Measurements from ENCODE around the gene ADAMTSL1.

ADAMTSL1 gene

DNA sequence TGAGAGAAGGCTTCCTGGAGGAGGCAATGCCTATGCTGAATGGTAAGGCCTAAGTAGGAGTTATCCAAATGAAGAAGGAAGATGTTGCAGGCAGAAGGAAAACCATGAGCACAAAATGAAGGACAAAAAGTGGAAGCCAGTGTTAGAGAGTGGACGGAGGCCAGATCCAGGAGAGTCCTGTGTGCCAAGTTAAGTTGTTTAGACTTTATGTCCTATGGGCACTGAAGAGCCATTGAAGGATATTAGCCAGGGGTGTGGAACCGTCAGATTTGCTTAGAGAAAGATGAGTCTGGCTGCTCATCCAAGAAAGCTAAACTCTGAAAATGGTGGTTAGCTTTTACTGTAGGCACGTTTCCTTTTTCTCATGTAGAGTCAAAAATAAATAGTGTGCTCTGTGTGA is 254.7 kb downstream of the ADAMTSL1 start:
- H3K9me3 ChIP-seq (replicated peaks; ENCODE audit: low read length), result no peaks in the 10 kb centered on the region
- H3K4me1 ChIP-seq (ENCODE audit: control insufficient read depth, insufficient read depth, low read length), result peaks cover under 1% of the 10 kb centered on the region
- H3K4me2 ChIP-seq (ENCODE audit: low read length), result no peak overlapping the region
- no peak overlapping the region for H3K9ac ChIP-seq (ENCODE audit: low read depth, low read length)
- no peak overlapping the region for H3K4me3 ChIP-seq (ENCODE audit: low read length)
- H3K27me3 ChIP-seq (ENCODE audit: control insufficient read depth, insufficient read depth, low read length), result no peaks in the 10 kb centered on the region
- H3K36me3 ChIP-seq (ENCODE audit: insufficient read depth, low read length), result peaks cover 37% of the 10 kb centered on the region

DNA sequence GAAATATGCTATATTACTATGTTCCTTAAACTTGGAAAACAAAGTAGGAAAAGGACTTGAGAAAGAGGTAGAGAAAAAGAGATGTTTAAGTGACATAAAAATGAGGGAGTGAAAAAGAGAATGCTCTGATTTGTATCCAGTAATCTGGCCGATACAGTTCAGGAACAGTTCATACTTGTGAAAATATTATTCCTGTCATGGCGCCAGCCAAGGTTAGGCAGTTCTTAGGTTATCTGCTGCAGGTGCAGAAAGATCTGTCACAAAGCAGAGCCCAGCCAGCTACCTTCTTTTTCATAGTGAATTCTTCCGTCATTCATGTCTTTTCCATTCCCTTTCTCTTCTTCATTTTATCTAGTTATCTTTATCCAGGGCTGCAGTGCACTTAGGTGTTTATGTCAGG is 256.3 kb downstream of the ADAMTSL1 start:
- Histone ChIP-seq H3K4me2 (ENCODE audit: low read length) (no peak overlapping the region), H3K27me3 (ENCODE audit: control insufficient read depth, insufficient read depth, low read length) (no peaks in the 10 kb centered on the region), H3K36me3 (ENCODE audit: insufficient read depth, low read length) (peaks cover 40% of the 10 kb centered on the region), H3K9me3 (replicated peaks; ENCODE audit: low read length) (no peaks in the 10 kb centered on the region), H3K4me1 (ENCODE audit: control insufficient read depth, insufficient read depth, low read length) (no peaks in the 10 kb centered on the region), H3K4me3 (ENCODE audit: low read length) (no peak overlapping the region), H3K9ac (ENCODE audit: low read depth, low read length) (no peak overlapping the region)

DNA sequence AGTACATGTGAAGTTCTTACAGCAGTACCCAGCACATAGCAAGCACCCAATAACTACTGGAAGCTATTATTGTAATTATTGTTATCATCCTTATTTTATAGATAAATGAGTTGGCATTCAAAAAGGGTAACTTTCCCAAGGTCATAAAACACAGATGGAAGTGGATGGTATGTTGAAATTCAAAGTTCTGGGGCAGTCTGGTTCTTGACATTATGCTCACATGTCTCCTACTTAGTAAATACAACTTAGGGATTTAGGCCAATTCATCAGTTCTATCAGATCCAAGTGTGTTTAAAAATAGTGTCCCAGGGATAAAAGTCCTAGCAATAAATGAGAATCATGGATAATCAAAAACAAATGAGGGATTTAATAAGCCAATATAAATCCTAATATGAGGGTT is 265.2 kb downstream of the ADAMTSL1 start:
- Histone ChIP-seq H3K27me3 (ENCODE audit: control insufficient read depth, insufficient read depth, low read length) (no peaks in the 10 kb centered on the region), H3K4me1 (ENCODE audit: control insufficient read depth, insufficient read depth, low read length) (no peaks in the 10 kb centered on the region), H3K4me2 (ENCODE audit: low read length) (no peak overlapping the region), H3K9ac (ENCODE audit: low read depth, low read length) (no peak overlapping the region), H3K36me3 (ENCODE audit: insufficient read depth, low read length) (peaks cover 35% of the 10 kb centered on the region), H3K4me3 (ENCODE audit: low read length) (no peak overlapping the region), H3K9me3 (replicated peaks; ENCODE audit: low read length) (no peaks in the 10 kb centered on the region)

DNA sequence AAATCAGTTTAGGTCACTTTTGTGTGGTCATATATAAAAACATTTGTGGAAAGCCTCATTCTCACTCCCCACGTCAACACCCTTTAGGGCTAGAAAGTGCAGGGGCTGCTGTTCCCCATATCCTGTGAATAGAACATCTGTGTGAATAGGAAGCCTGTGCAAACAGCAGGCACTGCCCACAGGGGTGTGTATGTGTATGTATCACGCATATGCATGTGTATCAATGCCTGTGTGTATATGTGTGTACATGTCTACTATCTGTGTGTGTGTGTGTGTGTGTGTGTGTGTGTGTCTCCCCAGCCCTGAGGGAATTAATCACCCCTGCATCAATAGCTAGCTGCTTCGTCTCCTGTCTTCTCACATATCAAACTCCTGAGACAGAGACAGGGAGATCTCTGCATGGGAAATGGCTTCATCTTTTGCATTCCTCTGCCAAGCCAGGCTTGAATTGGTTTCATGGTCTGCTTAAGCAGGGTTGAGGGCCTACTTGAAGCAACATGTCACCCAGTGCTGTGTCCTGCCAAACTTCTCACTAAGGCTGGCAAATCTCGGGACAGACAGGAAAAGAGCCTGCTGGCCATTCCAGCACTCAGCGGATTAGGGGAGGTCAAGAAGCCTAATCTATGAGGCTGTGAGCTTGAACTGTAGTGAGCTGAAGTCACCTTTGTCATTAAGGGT is 265.8 kb downstream of the ADAMTSL1 start:
- H3K4me1 ChIP-seq (ENCODE audit: control insufficient read depth, insufficient read depth, low read length), result no peaks in the 10 kb centered on the region

DNA sequence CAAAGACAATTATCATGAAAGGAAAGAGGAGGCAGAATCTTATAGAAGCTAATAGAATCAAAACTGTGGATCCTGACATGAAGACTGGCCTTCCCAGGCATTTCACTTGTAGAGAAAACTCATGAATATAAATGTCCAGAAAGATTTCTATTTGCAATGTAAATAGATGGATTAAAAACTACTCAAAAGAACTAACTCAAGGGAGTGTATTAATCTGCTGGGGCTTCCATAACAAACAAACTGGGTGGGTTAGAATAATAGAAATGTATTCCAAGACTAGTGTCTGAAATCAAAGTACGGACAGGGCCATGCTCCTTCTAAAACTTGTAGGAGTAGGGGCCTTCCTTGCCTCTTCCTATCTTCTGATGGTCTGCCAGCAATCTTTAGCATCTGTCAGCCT is 267.4 kb downstream of the ADAMTSL1 start:
- Histone ChIP-seq H3K4me3 (ENCODE audit: low read length) (no peak overlapping the region), H3K27me3 (ENCODE audit: control insufficient read depth, insufficient read depth, low read length) (no peaks in the 10 kb centered on the region), H3K4me1 (ENCODE audit: control insufficient read depth, insufficient read depth, low read length) (no peaks in the 10 kb centered on the region), H3K36me3 (ENCODE audit: insufficient read depth, low read length) (peaks cover 28% of the 10 kb centered on the region), H3K9me3 (replicated peaks; ENCODE audit: low read length) (no peaks in the 10 kb centered on the region), H3K4me2 (ENCODE audit: low read length) (no peak overlapping the region), H3K9ac (ENCODE audit: low read depth, low read length) (no peak overlapping the region)

More for the DNA sequence above, 265.8 kb downstream of the ADAMTSL1 start:
- no peak overlapping the region for H3K9ac ChIP-seq (ENCODE audit: low read depth, low read length)
- H3K27me3 ChIP-seq (ENCODE audit: control insufficient read depth, insufficient read depth, low read length), result no peaks in the 10 kb centered on the region
- no peak overlapping the region for H3K4me2 ChIP-seq (ENCODE audit: low read length)
- no peaks in the 10 kb centered on the region for H3K9me3 ChIP-seq (replicated peaks; ENCODE audit: low read length)
- no peak overlapping the region for H3K4me3 ChIP-seq (ENCODE audit: low read length)
- H3K36me3 ChIP-seq (ENCODE audit: insufficient read depth, low read length), result peaks cover 35% of the 10 kb centered on the region

DNA sequence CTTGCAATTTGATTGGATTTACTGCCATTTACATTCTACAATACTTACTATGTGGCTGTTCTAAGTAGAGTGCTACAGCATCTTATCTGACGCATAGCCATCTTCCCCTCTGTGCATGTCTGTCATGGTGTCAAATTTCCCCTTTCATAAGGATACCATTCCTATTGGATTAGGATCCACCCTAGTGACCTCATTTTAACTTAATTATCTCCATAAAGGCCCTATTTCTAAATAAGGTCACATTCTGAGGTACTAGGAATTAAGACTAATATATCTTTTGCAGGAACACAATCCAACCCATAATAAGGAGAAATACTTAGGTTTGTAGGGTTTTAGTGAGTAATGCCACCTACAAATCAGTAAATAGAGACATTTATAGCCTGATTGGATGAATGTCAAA is 268.0 kb downstream of the ADAMTSL1 start:
- H3K9me3 ChIP-seq (replicated peaks; ENCODE audit: low read length), result no peaks in the 10 kb centered on the region
- no peak overlapping the region for H3K4me2 ChIP-seq (ENCODE audit: low read length)
- H3K27me3 ChIP-seq (ENCODE audit: control insufficient read depth, insufficient read depth, low read length), result no peaks in the 10 kb centered on the region
- H3K9ac ChIP-seq (ENCODE audit: low read depth, low read length), result no peak overlapping the region
- H3K4me3 ChIP-seq (ENCODE audit: low read length), result no peak overlapping the region
- peaks cover 26% of the 10 kb centered on the region for H3K36me3 ChIP-seq (ENCODE audit: insufficient read depth, low read length)
- H3K4me1 ChIP-seq (ENCODE audit: control insufficient read depth, insufficient read depth, low read length), result no peaks in the 10 kb centered on the region

DNA sequence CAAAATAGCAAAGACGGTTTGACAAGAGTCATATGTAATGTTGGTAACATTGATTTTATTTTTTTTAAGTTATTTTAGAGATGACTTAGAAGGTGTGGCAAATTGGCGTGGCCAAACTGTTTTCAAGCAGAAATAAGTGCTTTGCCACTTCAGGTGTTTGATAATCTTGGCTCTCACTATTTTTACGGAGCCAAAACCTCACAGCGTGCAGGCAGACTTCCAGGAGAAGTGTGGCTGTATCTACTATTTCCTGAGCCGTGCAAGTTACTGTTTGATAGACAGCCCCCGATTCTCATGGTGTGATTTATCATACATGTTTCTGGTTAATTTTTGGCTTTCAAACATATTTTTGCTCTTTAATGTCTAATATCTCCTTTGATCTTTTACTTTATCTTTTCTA is 269.5 kb downstream of the ADAMTSL1 start:
- H3K9ac ChIP-seq (ENCODE audit: low read depth, low read length), result no peak overlapping the region
- H3K4me1 ChIP-seq (ENCODE audit: control insufficient read depth, insufficient read depth, low read length), result no peaks in the 10 kb centered on the region
- peaks cover 26% of the 10 kb centered on the region for H3K36me3 ChIP-seq (ENCODE audit: insufficient read depth, low read length)
- no peak overlapping the region for H3K4me3 ChIP-seq (ENCODE audit: low read length)
- H3K27me3 ChIP-seq (ENCODE audit: control insufficient read depth, insufficient read depth, low read length), result no peaks in the 10 kb centered on the region
- H3K9me3 ChIP-seq (replicated peaks; ENCODE audit: low read length), result no peaks in the 10 kb centered on the region
- no peak overlapping the region for H3K4me2 ChIP-seq (ENCODE audit: low read length)

DNA sequence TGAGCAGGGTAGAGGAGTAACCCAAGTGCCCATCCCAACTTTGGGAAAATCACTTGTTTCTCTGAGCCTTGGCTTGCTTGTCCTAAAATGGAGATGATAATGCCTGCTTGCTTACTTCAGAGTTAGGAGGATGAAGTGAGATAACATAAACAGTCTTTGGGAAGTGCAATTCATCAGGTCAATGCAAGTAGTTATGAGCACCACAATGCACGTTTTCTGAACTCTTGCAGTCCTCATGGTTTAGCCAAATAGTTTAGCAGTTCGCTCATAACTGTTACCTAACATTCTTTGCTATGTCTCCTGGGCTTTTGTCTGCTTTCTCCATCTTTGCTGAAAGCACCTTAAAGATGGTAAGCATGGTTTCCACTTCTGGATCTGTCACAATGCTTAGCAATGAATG is 270.0 kb downstream of the ADAMTSL1 start:
- no peak overlapping the region for H3K4me2 ChIP-seq (ENCODE audit: low read length)
- no peaks in the 10 kb centered on the region for H3K27me3 ChIP-seq (ENCODE audit: control insufficient read depth, insufficient read depth, low read length)
- no peaks in the 10 kb centered on the region for H3K4me1 ChIP-seq (ENCODE audit: control insufficient read depth, insufficient read depth, low read length)
- H3K9me3 ChIP-seq (replicated peaks; ENCODE audit: low read length), result no peaks in the 10 kb centered on the region
- H3K36me3 ChIP-seq (ENCODE audit: insufficient read depth, low read length), result peaks cover 30% of the 10 kb centered on the region
- no peak overlapping the region for H3K4me3 ChIP-seq (ENCODE audit: low read length)
- no peak overlapping the region for H3K9ac ChIP-seq (ENCODE audit: low read depth, low read length)

DNA sequence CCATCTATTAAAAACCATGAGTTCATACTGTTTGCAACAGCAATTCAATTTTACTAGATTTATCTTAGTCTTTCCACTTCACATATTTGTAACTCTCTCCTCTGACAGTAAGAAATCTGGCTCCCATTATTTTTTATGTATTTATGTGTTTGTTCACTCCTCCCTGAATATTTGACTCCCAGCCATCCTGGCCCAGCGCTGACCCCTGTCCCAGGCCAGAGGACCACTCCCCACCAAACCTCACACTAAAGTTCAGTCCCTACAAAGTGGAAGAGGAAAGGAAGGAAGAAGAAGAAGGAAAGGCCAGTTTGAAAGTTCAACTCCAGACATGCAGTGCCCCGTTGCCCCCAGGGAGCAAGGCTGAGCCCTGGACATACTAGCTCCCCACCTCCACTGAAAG is 271.8 kb downstream of the ADAMTSL1 start:
- H3K4me2 ChIP-seq (ENCODE audit: low read length), result no peak overlapping the region
- peaks cover 31% of the 10 kb centered on the region for H3K36me3 ChIP-seq (ENCODE audit: insufficient read depth, low read length)
- H3K9me3 ChIP-seq (replicated peaks; ENCODE audit: low read length), result no peaks in the 10 kb centered on the region
- no peak overlapping the region for H3K9ac ChIP-seq (ENCODE audit: low read depth, low read length)
- H3K4me1 ChIP-seq (ENCODE audit: control insufficient read depth, insufficient read depth, low read length), result no peaks in the 10 kb centered on the region
- no peak overlapping the region for H3K4me3 ChIP-seq (ENCODE audit: low read length)
- no peaks in the 10 kb centered on the region for H3K27me3 ChIP-seq (ENCODE audit: control insufficient read depth, insufficient read depth, low read length)

DNA sequence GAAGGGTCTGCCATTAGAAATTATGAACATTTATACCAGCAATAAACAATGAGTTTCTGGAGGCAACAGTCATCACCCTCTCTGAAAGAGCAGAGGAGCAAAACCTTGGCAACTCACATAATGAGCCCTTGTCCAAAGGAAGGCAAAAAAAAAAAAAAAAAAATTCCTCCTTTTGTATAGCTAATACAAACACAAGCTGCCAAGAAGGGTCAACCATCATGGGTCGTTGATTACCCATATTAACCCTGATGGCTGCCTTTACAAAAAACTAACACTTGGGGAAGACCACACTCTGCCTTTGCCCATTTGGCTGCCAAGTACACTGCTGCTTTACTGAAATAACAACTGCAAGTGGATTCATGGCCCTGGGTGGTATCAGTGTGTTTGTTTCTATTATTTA is 272.7 kb downstream of the ADAMTSL1 start:
- Histone ChIP-seq H3K4me1 (ENCODE audit: control insufficient read depth, insufficient read depth, low read length) (no peaks in the 10 kb centered on the region), H3K4me2 (ENCODE audit: low read length) (no peak overlapping the region), H3K9me3 (replicated peaks; ENCODE audit: low read length) (no peaks in the 10 kb centered on the region), H3K4me3 (ENCODE audit: low read length) (no peak overlapping the region), H3K9ac (ENCODE audit: low read depth, low read length) (no peak overlapping the region), H3K36me3 (ENCODE audit: insufficient read depth, low read length) (peaks cover 34% of the 10 kb centered on the region), H3K27me3 (ENCODE audit: control insufficient read depth, insufficient read depth, low read length) (no peaks in the 10 kb centered on the region)

DNA sequence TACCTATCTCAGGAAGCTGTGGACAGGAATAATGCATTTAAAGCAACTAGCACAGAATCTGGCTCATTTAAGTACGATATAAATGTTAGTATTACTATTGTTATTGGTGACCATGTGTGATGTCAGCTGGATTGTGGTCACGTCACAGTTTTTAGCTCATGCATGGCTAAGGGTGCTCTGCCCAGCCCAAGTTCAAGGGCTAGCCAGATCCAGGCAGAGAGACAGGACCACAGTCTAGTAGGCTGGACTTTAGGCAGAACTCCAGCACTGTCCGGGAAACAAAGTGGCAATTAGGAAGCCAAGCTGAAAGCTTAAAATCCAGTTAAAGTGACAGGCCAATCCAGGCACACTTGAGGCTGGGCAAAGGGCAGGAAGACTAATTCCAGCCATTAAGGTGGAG is 273.6 kb downstream of the ADAMTSL1 start:
- H3K4me1 ChIP-seq (ENCODE audit: control insufficient read depth, insufficient read depth, low read length), result no peaks in the 10 kb centered on the region
- no peaks in the 10 kb centered on the region for H3K27me3 ChIP-seq (ENCODE audit: control insufficient read depth, insufficient read depth, low read length)
- peaks cover 35% of the 10 kb centered on the region for H3K36me3 ChIP-seq (ENCODE audit: insufficient read depth, low read length)
- no peaks in the 10 kb centered on the region for H3K9me3 ChIP-seq (replicated peaks; ENCODE audit: low read length)
- no peak overlapping the region for H3K9ac ChIP-seq (ENCODE audit: low read depth, low read length)
- H3K4me2 ChIP-seq (ENCODE audit: low read length), result no peak overlapping the region
- H3K4me3 ChIP-seq (ENCODE audit: low read length), result no peak overlapping the region

DNA sequence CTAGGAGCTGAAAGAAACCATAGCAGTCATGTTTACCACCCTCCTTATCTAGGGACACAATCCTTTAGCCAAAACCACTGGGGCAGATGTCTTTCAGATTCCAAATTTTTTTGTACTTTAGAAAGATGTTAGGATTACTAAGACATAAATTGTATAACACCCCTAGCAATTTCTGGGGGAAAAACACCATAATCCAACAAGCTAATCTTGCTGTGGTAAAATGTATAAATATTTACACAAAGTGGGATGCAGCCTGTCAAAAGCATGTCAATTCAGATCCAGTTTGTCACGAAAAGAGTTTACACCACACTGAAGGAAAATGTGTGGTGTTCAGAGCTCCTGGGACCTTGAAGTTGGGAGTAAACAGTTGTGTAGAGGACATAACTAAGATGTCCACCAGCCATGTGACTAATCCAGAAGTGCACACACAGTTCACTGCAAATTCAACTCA is 274.3 kb downstream of the ADAMTSL1 start:
- Histone ChIP-seq H3K36me3 (ENCODE audit: insufficient read depth, low read length) (peaks cover 38% of the 10 kb centered on the region), H3K4me3 (ENCODE audit: low read length) (no peak overlapping the region), H3K4me1 (ENCODE audit: control insufficient read depth, insufficient read depth, low read length) (no peaks in the 10 kb centered on the region), H3K9me3 (replicated peaks; ENCODE audit: low read length) (no peaks in the 10 kb centered on the region), H3K4me2 (ENCODE audit: low read length) (no peak overlapping the region), H3K27me3 (ENCODE audit: control insufficient read depth, insufficient read depth, low read length) (no peaks in the 10 kb centered on the region), H3K9ac (ENCODE audit: low read depth, low read length) (no peak overlapping the region)
